H9 (cell line): Measurements from ENCODE around the gene SHISAL2B. TPM values are rescaled to one million over a fixed set of nuclear protein-coding genes. Genes with fewer than 3 reads are reported as not detected.
"Not testable (repeated sequence)": the region's sequence is repeated elsewhere in the genome, so short reads cannot be mapped to it uniquely, and the experiment has no call there.

Experiments
- DNase-seq: peaks from one replicate; pipeline ENCODE4 v3.0.0-alpha.2; 2017
- H2AFZ ChIP-seq: one replicate; pipeline ENCODE4 v1.6.1; 2013; ENCODE audit warnings: mild to moderate bottlenecking, low read length, control low read depth, moderate library complexity
- H2AK5ac ChIP-seq: 2 replicates; pipeline ENCODE4 v1.6.1; 2013; ENCODE audit warnings: low read length, control low read depth, mixed read lengths; ENCODE audit not compliant: insufficient read length
- H2BK120ac ChIP-seq: one replicate; pipeline ENCODE4 v1.6.1; 2013; ENCODE audit warnings: low read depth, mild to moderate bottlenecking, low read length, control low read depth, inconsistent platforms; ENCODE audit not compliant: poor library complexity, severe bottlenecking
- H2BK12ac ChIP-seq: 2 replicates; pipeline ENCODE4 v1.6.1; 2013; ENCODE audit warnings: low read length, control low read depth, mixed read lengths, low read depth; ENCODE audit not compliant: insufficient read length
- H2BK15ac ChIP-seq: 2 replicates; pipeline ENCODE4 v1.6.1; 2013; ENCODE audit warnings: low read depth, low read length, control low read depth
- H2BK20ac ChIP-seq: one replicate; pipeline ENCODE4 v1.6.1; 2013; ENCODE audit warnings: low read depth, mild to moderate bottlenecking, low read length, control low read depth, inconsistent platforms; ENCODE audit not compliant: poor library complexity, severe bottlenecking
- H2BK5ac ChIP-seq: 2 replicates; pipeline ENCODE4 v1.6.1; 2013; ENCODE audit warnings: low read length, control low read depth, mixed read lengths; ENCODE audit not compliant: insufficient read length
- H3K14ac ChIP-seq: 2 replicates; pipeline ENCODE4 v1.6.1; 2013; ENCODE audit warnings: low read length, control low read depth; ENCODE audit not compliant: insufficient read depth
- H3K18ac ChIP-seq: 2 replicates; pipeline ENCODE4 v1.6.1; 2013; ENCODE audit warnings: low read depth, mild to moderate bottlenecking, mixed read lengths, low read length, control low read depth; ENCODE audit not compliant: insufficient read length
- H3K23ac ChIP-seq: 2 replicates; pipeline ENCODE4 v1.6.1; 2013; ENCODE audit warnings: low read length, control low read depth, mixed read lengths, low read depth; ENCODE audit not compliant: insufficient read length
- H3K23me2 ChIP-seq: 2 replicates; pipeline ENCODE4 v1.6.1; 2013; ENCODE audit warnings: low read depth, mild to moderate bottlenecking, mixed read lengths, low read length, control low read depth; ENCODE audit not compliant: insufficient read length, poor library complexity, severe bottlenecking
- H3K27ac ChIP-seq: 2 replicates; pipeline ENCODE4 v1.5.1; 2013; ENCODE audit warnings: low read length, control low read depth, mixed read lengths, low read depth; ENCODE audit not compliant: insufficient read length
- H3K27me3 ChIP-seq: 2 replicates; pipeline ENCODE4 v1.6.1; 2013; ENCODE audit warnings: low read length, control low read depth, inconsistent platforms; ENCODE audit not compliant: insufficient read depth
- H3K4ac ChIP-seq: 2 replicates; pipeline ENCODE4 v1.6.1; 2013; ENCODE audit warnings: low read depth, mild to moderate bottlenecking, control low read depth, inconsistent platforms, low read length, moderate library complexity
- H3K4me1 ChIP-seq: 2 replicates; pipeline ENCODE4 v1.6.1; 2013; ENCODE audit warnings: low read length, control low read depth, inconsistent platforms; ENCODE audit not compliant: insufficient read depth
- H3K4me2 ChIP-seq: 2 replicates; pipeline ENCODE4 v1.6.1; 2013; ENCODE audit warnings: low read length, control low read depth, mixed read lengths; ENCODE audit not compliant: insufficient read length, insufficient read depth
- H3K56ac ChIP-seq: 2 replicates; pipeline ENCODE4 v1.6.1; 2013; ENCODE audit warnings: low read depth, mild to moderate bottlenecking, mixed read lengths, low read length, control low read depth; ENCODE audit not compliant: insufficient read length
- H3K79me1 ChIP-seq: 2 replicates; pipeline ENCODE4 v1.6.1; 2013; ENCODE audit warnings: low read depth, mild to moderate bottlenecking, moderate library complexity, low read length, control low read depth, inconsistent platforms; ENCODE audit not compliant: insufficient read depth, poor library complexity, severe bottlenecking
- H3K79me2 ChIP-seq: 2 replicates; pipeline ENCODE4 v1.6.1; 2013; ENCODE audit warnings: low read length, control low read depth, inconsistent platforms; ENCODE audit not compliant: insufficient read depth
- H3K9ac ChIP-seq: 2 replicates; pipeline ENCODE4 v1.6.1; 2013; ENCODE audit warnings: low read length, control low read depth, mixed read lengths; ENCODE audit not compliant: insufficient read length; ENCODE audit errors: extremely low read depth
- H3K9me3 ChIP-seq: one replicate; pipeline ENCODE4 v1.6.1; 2013; ENCODE audit warnings: low read depth, low read length, inconsistent platforms; ENCODE audit not compliant: control insufficient read depth
- H3T11ph ChIP-seq: one replicate; pipeline ENCODE4 v1.6.1; 2013; ENCODE audit warnings: mild to moderate bottlenecking, low read length, control low read depth, inconsistent platforms
- H4K20me1 ChIP-seq: one replicate; pipeline ENCODE4 v1.6.1; 2013; ENCODE audit not compliant: control insufficient read depth, insufficient read length, insufficient read depth
- H4K5ac ChIP-seq: 2 replicates; pipeline ENCODE4 v1.6.1; 2013; ENCODE audit warnings: low read depth, mild to moderate bottlenecking, mixed read lengths, low read length, control low read depth; ENCODE audit not compliant: insufficient read length
- H4K8ac ChIP-seq: replicated peaks from 2 replicates; pipeline ENCODE4 v1.6.1; 2013; ENCODE audit warnings: low read length, control low read depth, mixed read lengths, low read depth; ENCODE audit not compliant: insufficient read length
- H4K91ac ChIP-seq: 2 replicates; pipeline ENCODE4 v1.6.1; 2013; ENCODE audit warnings: low read depth, mild to moderate bottlenecking, moderate library complexity, mixed read lengths, low read length, control low read depth; ENCODE audit not compliant: insufficient read length
- H3K27ac Mint-ChIP-seq, 3 experiments: 2 replicates in 2 of 3; 3 replicates in 1 of 3; pipeline ENCODE4 v1.8.0; 2020 to 2021; ENCODE audit warnings: mixed read lengths in 3 of 3, mild to moderate bottlenecking in 1 of 3, moderate library complexity in 1 of 3
- H3K27me3 Mint-ChIP-seq: 2 replicates; pipeline ENCODE4 v1.8.0; 2021; ENCODE audit warnings: low read depth, mild to moderate bottlenecking, moderate library complexity, mixed read lengths
- H3K36me3 Mint-ChIP-seq, 3 experiments: 2 replicates in 2 of 3; 3 replicates in 1 of 3; pipeline ENCODE4 v1.8.0; 2020 to 2021; ENCODE audit warnings: low read depth in 3 of 3, mixed read lengths in 3 of 3; ENCODE audit not compliant: insufficient read depth in 1 of 3
- H3K4me1 Mint-ChIP-seq, 2 experiments: 2 replicates each; pipeline ENCODE4 v1.8.0; 2020; ENCODE audit warnings: mixed read lengths in 2 of 2
- H3K4me3 Mint-ChIP-seq, 2 experiments: 2 replicates in 1 of 2; 3 replicates in 1 of 2; pipeline ENCODE4 v1.8.0; 2020 to 2021; ENCODE audit warnings: mild to moderate bottlenecking in 2 of 2, mixed read lengths in 2 of 2, moderate library complexity in 1 of 2
- H3K9me3 Mint-ChIP-seq, 2 experiments: 2 replicates in 1 of 2; 3 replicates in 1 of 2; pipeline ENCODE4 v1.8.0; 2020; ENCODE audit warnings: mild to moderate bottlenecking in 2 of 2, mixed read lengths in 2 of 2, moderate library complexity in 1 of 2
- CTCF ChIP-seq: fragments of 200-600 bp; sonication (generic); conservative IDR thresholded peaks from 3 replicates; pipeline ENCODE4 v1.8.0; 2021; ENCODE audit warnings: antibody characterized with exemption, mild to moderate bottlenecking
- WGBS: extraction: QIAGEN DNeasy Blood & Tissue Kit; methylation state at CpG from one replicate; pipeline ENCODE4 v1.1.7; 2013; ENCODE audit warnings: missing lambda C conversion rate, low lambda C conversion rate, mixed read lengths; ENCODE audit not compliant: insufficient read length; ENCODE audit errors: extremely low coverage; 5-methylcytosine and 5-hydroxymethylcytosine counted together
- total RNA-seq: library from RNA; stranded (reverse); gene quantifications from 2 replicates; pipeline ENCODE4 v1.2.1, GENCODE V29; 2021

SHISAL2B gene
- total RNA-seq, 1 experiment from 2014 or later = 5.0 TPM

- no CpG with 5 or more reads among the region's 2 CpGs for WGBS
- Mint-ChIP-seq H3K9me3 (peaks cover 25 to 33% of the 10 kb centered on the region in 2 experiments), H3K27ac (no peak overlapping the region), H3K27me3 (peaks cover 24% of the 10 kb centered on the region), H3K4me1 (peaks cover 28 to 29% of the 10 kb centered on the region in 2 experiments), H3K4me3 (no peak overlapping the region), H3K36me3 (peaks cover 22 to 38% (median 37%) of the 10 kb centered on the region in 3 experiments)
- Histone ChIP-seq H3K23ac (no peak overlapping the region), H3K4me1 (no peaks in the 10 kb centered on the region; the same call in 1 of the 2 replicates), H2BK12ac (no peak overlapping the region), H3K27me3 (no peaks in the 10 kb centered on the region; the same call in 1 of the 2 replicates), H2BK15ac (no peak overlapping the region), H3K4me2 (no peak overlapping the region), H3K23me2 (peaks cover 13% of the 10 kb centered on the region), H3K18ac (no peak overlapping the region), H3K56ac (no peak overlapping the region), H4K20me1 (no peaks in the 10 kb centered on the region), H3K14ac (no peak overlapping the region), H4K5ac (no peak overlapping the region), H3K4ac (no peak overlapping the region), H3K79me2 (no peaks in the 10 kb centered on the region), H2BK120ac (no peak overlapping the region), H3K79me1 (no peaks in the 10 kb centered on the region), H2BK20ac (no peak overlapping the region), H2AK5ac (no peak overlapping the region), H2BK5ac (no peak overlapping the region), H3K9me3 (no peaks in the 10 kb centered on the region), H3K9ac (no peak overlapping the region), H4K8ac (no peak overlapping the region), H2AFZ (no peak overlapping the region), H3K27ac (no peak overlapping the region), H4K91ac (no peak overlapping the region), H3T11ph (no peak overlapping the region)
- no peak for TF ChIP-seq CTCF
- no peak for DNase-seq
Observed at GRCh38 chr5:64693636-64694035, 3.3 kb downstream of the SHISAL2B start.

- not testable (repeated sequence) for H3K14ac ChIP-seq, H4K91ac ChIP-seq, H2BK15ac ChIP-seq, H3K4me1 Mint-ChIP-seq, H3K4ac ChIP-seq, H2BK20ac ChIP-seq, H3K9ac ChIP-seq, H3K79me2 ChIP-seq, H4K8ac ChIP-seq, H3K27me3 Mint-ChIP-seq, H4K5ac ChIP-seq, H3K18ac ChIP-seq, DNase-seq, H2BK120ac ChIP-seq, H3K27ac ChIP-seq, H3K9me3 ChIP-seq, H3K23ac ChIP-seq, H3K27me3 ChIP-seq, H3T11ph ChIP-seq, H3K4me2 ChIP-seq, H3K27ac Mint-ChIP-seq, H2AFZ ChIP-seq, H4K20me1 ChIP-seq, H2AK5ac ChIP-seq, H3K56ac ChIP-seq, H2BK12ac ChIP-seq, H3K4me1 ChIP-seq, H2BK5ac ChIP-seq, H3K4me3 Mint-ChIP-seq, H3K79me1 ChIP-seq, H3K23me2 ChIP-seq
- Mint-ChIP-seq H3K9me3 (peaks cover 28 to 39% of the 10 kb centered on the region in 2 experiments), H3K36me3 (peaks cover 26 to 52% (median 46%) of the 10 kb centered on the region in 3 experiments)
- no CpG with 5 or more reads among the region's 7 CpGs for WGBS
Observed at GRCh38 chr5:64696414-64696813, 6.1 kb downstream of the SHISAL2B start.
